Activated B cell treated with CpG ODN at 0.5 μM for 24 hours (primary cell): Measurements from ENCODE around the gene DNAH8. TPM values are rescaled to one million over a fixed set of nuclear protein-coding genes. Genes with fewer than 3 reads are reported as not detected.

Experiments used
- ATAC-seq: fragments of 200-7000 bp; cut with Tn5 transposase; one replicate; pipeline ENCODE4 v1.10.0; 2021; ENCODE audit warnings: low read depth, mild to moderate bottlenecking, moderate library complexity
- CTCF ChIA-PET: fragments of 350-600 bp; sonication (Branson Sonifier 250); formaldehyde crosslinking; loops from one replicate; lab custom pipeline; 2021; ENCODE audit warnings: antibody characterized with exemption; lab: Charles Lee
- POLR2A ChIA-PET: fragments of 350-600 bp; sonication (Branson Sonifier 250); formaldehyde crosslinking; loops from one replicate; lab custom pipeline; 2021; ENCODE audit warnings: antibody characterized with exemption; lab: Charles Lee
- DNase-seq: peaks from one replicate; pipeline ENCODE4 v3.0.0; 2022
- H3K27ac Mint-ChIP-seq: one replicate; pipeline ENCODE4 v1.8.0; 2020; ENCODE audit warnings: mixed read lengths
- H3K27me3 Mint-ChIP-seq: one replicate; pipeline ENCODE4 v1.8.0; 2021; ENCODE audit warnings: mixed read lengths
- H3K36me3 Mint-ChIP-seq: one replicate; pipeline ENCODE4 v1.8.0; 2021; ENCODE audit warnings: low read depth, mixed read lengths
- H3K4me1 Mint-ChIP-seq: one replicate; pipeline ENCODE4 v1.8.0; 2021; ENCODE audit warnings: mixed read lengths
- H3K4me3 Mint-ChIP-seq: one replicate; pipeline ENCODE4 v1.8.0; 2020; ENCODE audit warnings: mild to moderate bottlenecking, mixed read lengths
- H3K9me3 Mint-ChIP-seq: one replicate; pipeline ENCODE4 v1.8.0; 2020; ENCODE audit warnings: mixed read lengths
- CTCF ChIP-seq: fragments of 200-600 bp; IDR thresholded peaks from one replicate; pipeline ENCODE4 v1.8.0; 2022; ENCODE audit warnings: antibody characterized with exemption, mild to moderate bottlenecking
- intact Hi-C: fragments of 100-400 bp; cut with micrococcal nuclease; formaldehyde crosslinking; loops from one replicate; pipeline ENCODE4 v1.15.1; 2024
- total RNA-seq: library from RNA; stranded (reverse); gene quantifications from 2 replicates; pipeline ENCODE4 v1.2.3, GENCODE V29; 2022

The DNAH8 gene
- total RNA-seq, 1 donor from 2014 or later = 2.0 TPM

- no peaks in the 10 kb centered on the region for H3K27me3 Mint-ChIP-seq
- no peak overlapping the region for H3K27ac Mint-ChIP-seq
- intact Hi-C loops = no loop called here
- ATAC-seq (no peak), DNase-seq (no peak)
- ChIA-PET CTCF (no interaction called here), POLR2A (no interaction called here)
- H3K9me3 Mint-ChIP-seq = peaks cover 3% of the 10 kb centered on the region
- TF ChIP-seq CTCF = no peak
- H3K4me1 Mint-ChIP-seq = no peaks in the 10 kb centered on the region
- no peaks in the 10 kb centered on the region for H3K36me3 Mint-ChIP-seq
- H3K4me3 Mint-ChIP-seq = no peak overlapping the region
Measured at GRCh38 chr6:38882157-38882556, 167.0 kb downstream of the DNAH8 start.

- Mint-ChIP-seq H3K36me3 (no peaks in the 10 kb centered on the region), H3K4me1 (no peaks in the 10 kb centered on the region), H3K27me3 (peaks cover 2% of the 10 kb centered on the region), H3K9me3 (no peaks in the 10 kb centered on the region), H3K4me3 (no peak overlapping the region), H3K27ac (no peak overlapping the region)
- CTCF ChIA-PET = no interaction called here
- intact Hi-C loops = no loop called here
- ATAC-seq = no peak
- no peak for TF ChIP-seq CTCF
- DNase-seq = no peak
- POLR2A ChIA-PET = no interaction called here
Measured at GRCh38 chr6:38897507-38897906, 182.4 kb downstream of the DNAH8 start.

- H3K4me3 Mint-ChIP-seq = no peak overlapping the region
- no peaks in the 10 kb centered on the region for H3K9me3 Mint-ChIP-seq
- ChIA-PET POLR2A (no interaction called here), CTCF (no interaction called here)
- no peak overlapping the region for H3K27ac Mint-ChIP-seq
- H3K4me1 Mint-ChIP-seq = no peaks in the 10 kb centered on the region
- ATAC-seq = no peak
- no peak for DNase-seq
- H3K36me3 Mint-ChIP-seq = no peaks in the 10 kb centered on the region
- intact Hi-C loops = no loop called here
- peaks cover 9% of the 10 kb centered on the region for H3K27me3 Mint-ChIP-seq
- TF ChIP-seq CTCF = no peak
Measured at GRCh38 chr6:38901802-38902522, 186.9 kb downstream of the DNAH8 start.

- H3K36me3 Mint-ChIP-seq = no peaks in the 10 kb centered on the region
- CTCF ChIA-PET = no interaction called here
- H3K9me3 Mint-ChIP-seq = no peaks in the 10 kb centered on the region
- H3K4me3 Mint-ChIP-seq = no peak overlapping the region
- TF ChIP-seq CTCF = no peak
- DNase-seq (no peak), ATAC-seq (no peak)
- H3K27ac Mint-ChIP-seq = no peak overlapping the region
- POLR2A ChIA-PET = no interaction called here
- no peaks in the 10 kb centered on the region for H3K4me1 Mint-ChIP-seq
- H3K27me3 Mint-ChIP-seq = peaks cover 9% of the 10 kb centered on the region
- intact Hi-C loops = no loop called here
Measured at GRCh38 chr6:38906582-38906981, 191.5 kb downstream of the DNAH8 start.

GRCh38 chr6:38907264-38907663 is 192.2 kb downstream of the DNAH8 start:
- H3K36me3 Mint-ChIP-seq = no peaks in the 10 kb centered on the region
- no peak for DNase-seq
- ChIA-PET CTCF (no interaction called here), POLR2A (no interaction called here)
- no peaks in the 10 kb centered on the region for H3K9me3 Mint-ChIP-seq
- H3K27ac Mint-ChIP-seq = no peak overlapping the region
- no peak overlapping the region for H3K4me3 Mint-ChIP-seq
- peaks cover 9% of the 10 kb centered on the region for H3K27me3 Mint-ChIP-seq
- intact Hi-C loops = no loop called here
- no peak for ATAC-seq
- H3K4me1 Mint-ChIP-seq = no peaks in the 10 kb centered on the region
- TF ChIP-seq CTCF = no peak
